PFSK-1 (cell line): ENCODE data around the gene ZBTB16.

Experiments
- FOXP2 ChIP-seq: optimal IDR thresholded peaks from 2 replicates; pipeline ENCODE3; 2011; ENCODE audit warnings: borderline replicate concordance, control low read depth, inconsistent platforms; ENCODE audit not compliant: insufficient read depth; ENCODE audit errors: extremely low read length, extremely low read depth
- POLR2AphosphoS5 ChIP-seq: IDR thresholded peaks from 2 replicates; pipeline ENCODE4 v1.6.1; 2012; ENCODE audit warnings: low read depth, mild to moderate bottlenecking, control low read depth, low read length, moderate library complexity
- REST ChIP-seq, 2 experiments: IDR thresholded peaks; 2 replicates each; pipeline versions ENCODE4 v1.6.1 to v1.8.0; 2011 to 2012; ENCODE audit warnings: low read depth in 2 of 2, low read length in 2 of 2, control low read depth in 1 of 2, inconsistent platforms in 1 of 2, mild to moderate bottlenecking in 1 of 2, moderate library complexity in 1 of 2; ENCODE audit not compliant: insufficient read depth in 1 of 2
- SIN3A ChIP-seq: IDR thresholded peaks from 2 replicates; pipeline ENCODE4 v1.6.1; 2012; ENCODE audit warnings: mild to moderate bottlenecking, low read length, moderate library complexity, borderline replicate concordance; ENCODE audit not compliant: insufficient read depth
- TAF1 ChIP-seq: IDR thresholded peaks from 2 replicates; pipeline ENCODE4 v1.6.1; 2012; ENCODE audit warnings: low read length, control low read depth, borderline replicate concordance; ENCODE audit not compliant: insufficient read depth

ZBTB16 gene

GRCh38 chr11:114255289-114255688 is 195.8 kb downstream of the ZBTB16 start:
- TF ChIP-seq TAF1 (no peak), POLR2AphosphoS5 (no peak), SIN3A (no peak), FOXP2 (no peak), REST (IDR thresholded peaks at IDR 0.05; ENCODE audit: insufficient read depth in 1 of 2, low read depth in 2 of 2, low read length in 2 of 2) (no peak)

- TF ChIP-seq REST (IDR thresholded peaks at IDR 0.05; ENCODE audit: insufficient read depth in 1 of 2, low read depth in 2 of 2, low read length in 2 of 2) (no peak), TAF1 (no peak), FOXP2 (no peak), POLR2AphosphoS5 (no peak), SIN3A (no peak)
Measured at GRCh38 chr11:114256176-114256966, 196.9 kb downstream of the ZBTB16 start.

- no peak for TF ChIP-seq REST (IDR thresholded peaks at IDR 0.05; ENCODE audit: insufficient read depth in 1 of 2, low read depth in 2 of 2, low read length in 2 of 2)
- TF ChIP-seq FOXP2 = no peak
- TF ChIP-seq SIN3A = no peak
- TF ChIP-seq POLR2AphosphoS5 = no peak
- TF ChIP-seq TAF1 = no peak
Measured at GRCh38 chr11:114256967-114257286, 197.4 kb downstream of the ZBTB16 start.

- TF ChIP-seq SIN3A = no peak
- TF ChIP-seq POLR2AphosphoS5 = no peak
- TF ChIP-seq FOXP2 = no peak
- no peak for TF ChIP-seq REST (IDR thresholded peaks at IDR 0.05; ENCODE audit: insufficient read depth in 1 of 2, low read depth in 2 of 2, low read length in 2 of 2)
- no peak for TF ChIP-seq TAF1
Measured at GRCh38 chr11:114257621-114258558, 198.4 kb downstream of the ZBTB16 start.
